Measurements from ENCODE around the gene MTCL1. TPM values are rescaled to one million over a fixed set of nuclear protein-coding genes. Genes with fewer than 3 reads are reported as not detected.

MTCL1 gene
- total and polyA plus RNA-seq, 9 of the 15 experiments (the other 6 are each of a cell fraction or from before 2014, with no cell fraction given) = 0.21 to 7.4 (median 3.7) TPM

DNA sequence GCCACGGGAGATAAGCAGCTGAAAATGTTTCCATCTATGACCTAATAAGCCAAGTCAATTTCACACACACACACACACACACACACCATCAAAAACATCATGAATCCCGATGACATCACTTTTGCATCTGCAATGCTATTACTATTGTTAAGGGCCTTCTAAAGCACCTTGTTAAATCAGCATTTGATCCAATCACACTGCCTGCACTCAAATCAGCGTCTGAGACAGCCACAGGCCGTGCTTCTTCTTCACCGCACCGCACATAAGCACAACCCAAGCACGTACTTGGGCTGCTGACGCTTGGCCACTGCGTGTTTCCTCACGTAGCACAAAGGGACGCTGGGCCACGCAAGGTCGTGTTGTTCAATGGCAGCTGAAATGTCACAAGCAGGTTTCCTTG is 15.8 kb upstream of the MTCL1 start:
- no TSS peak for BruUV-seq (replicated peaks)
- Histone ChIP-seq H3K9ac (ENCODE audit: insufficient read depth in 1 of 2, low read depth in 2 of 2, low read length in 2 of 2) (no peak overlapping the region), H3K27me3 (ENCODE audit: control insufficient read depth in 2 of 2, insufficient read depth in 2 of 2, low read length in 2 of 2) (peaks cover 10 to 18% of the 10 kb centered on the region in 2 experiments; a peak in 4 of 5 replicates), H4K20me1 (replicated peaks; ENCODE audit: control insufficient read depth, insufficient read depth, low read length) (no peaks in the 10 kb centered on the region), H3K9me1 (ENCODE audit: control insufficient read depth, insufficient read depth, low read length) (no peaks in the 10 kb centered on the region), H3K9me3 (replicated peaks; ENCODE audit: control insufficient read depth, insufficient read depth, low read depth, low read length) (no peaks in the 10 kb centered on the region), H3K27ac (ENCODE audit: extremely low read depth, low read depth, low read length) (no peak overlapping the region), H3K4me3 (no peak overlapping the region), H3K36me3 (ENCODE audit: control insufficient read depth, insufficient read depth, low read length) (no peaks in the 10 kb centered on the region), H2AFZ (ENCODE audit: low read depth, low read length) (peak overlapping the region; percentile 18; the same call in 1 of the 2 replicates), H3K79me2 (ENCODE audit: control insufficient read depth, insufficient read depth, low read length) (no peaks in the 10 kb centered on the region), H3K4me1 (replicated peaks in 1 of 2; ENCODE audit: control insufficient read depth in 2 of 2, insufficient read depth in 2 of 2, low read length in 2 of 2) (no peaks in the 10 kb centered on the region; a peak in 3 of 5 replicates), H3K4me2 (ENCODE audit: insufficient read depth, low read length) (no peak overlapping the region)
- POLR2A ChIA-PET = interaction anchor here (1.2 to 1.9 kb wide), 2 partner anchors 15 to 16 kb away, joined by 3 to 5 read pairs; no protein-coding TSS in a partner anchor
- intact Hi-C loops (cut with micrococcal nuclease) (loop anchor here (10.0 kb wide), 1 partner anchor 105 kb away; no protein-coding TSS in a partner anchor), in situ Hi-C loops (cut with MboI) (no loop called here)
- DNase-seq (ENCODE audit: extremely low read depth in 1 of 4, low spot score in 3 of 4) (no peak), FAIRE-seq (no peak), ATAC-seq (no peak)
- WGBS (ENCODE audit: insufficient coverage, low coverage, missing lambda C conversion rate) = 19% methylated on average over 13 of the region's 13 CpGs
- CTCF ChIA-PET (ENCODE audit: low intra/inter-chr PET ratio) = no interaction called here
- TF ChIP-seq SRSF3 (IDR thresholded peaks at IDR 0.05; ENCODE audit: insufficient read depth, low read length) = no peak
- TF ChIP-seq TCF7 (IDR thresholded peaks at IDR 0.05; ENCODE audit: borderline replicate concordance) = no peak
- TF ChIP-seq KLF16 (IDR thresholded peaks at IDR 0.05) = no peak
- TF ChIP-seq NR1H2 (CRISPR knock-in tag; IDR thresholded peaks at IDR 0.05) = no peak
- peak; percentile 59; the same call in 1 of the 2 replicates for TF ChIP-seq ATF7 (IDR thresholded peaks at IDR 0.05)
- TF ChIP-seq ATF1 (CRISPR knock-in tag; IDR thresholded peaks at IDR 0.05) = no peak
- TF ChIP-seq ATF1 (tag; IDR thresholded peaks at IDR 0.05) = peak; percentile 28; the same call in 1 of the 2 replicates
- TF ChIP-seq, protein P1, sequence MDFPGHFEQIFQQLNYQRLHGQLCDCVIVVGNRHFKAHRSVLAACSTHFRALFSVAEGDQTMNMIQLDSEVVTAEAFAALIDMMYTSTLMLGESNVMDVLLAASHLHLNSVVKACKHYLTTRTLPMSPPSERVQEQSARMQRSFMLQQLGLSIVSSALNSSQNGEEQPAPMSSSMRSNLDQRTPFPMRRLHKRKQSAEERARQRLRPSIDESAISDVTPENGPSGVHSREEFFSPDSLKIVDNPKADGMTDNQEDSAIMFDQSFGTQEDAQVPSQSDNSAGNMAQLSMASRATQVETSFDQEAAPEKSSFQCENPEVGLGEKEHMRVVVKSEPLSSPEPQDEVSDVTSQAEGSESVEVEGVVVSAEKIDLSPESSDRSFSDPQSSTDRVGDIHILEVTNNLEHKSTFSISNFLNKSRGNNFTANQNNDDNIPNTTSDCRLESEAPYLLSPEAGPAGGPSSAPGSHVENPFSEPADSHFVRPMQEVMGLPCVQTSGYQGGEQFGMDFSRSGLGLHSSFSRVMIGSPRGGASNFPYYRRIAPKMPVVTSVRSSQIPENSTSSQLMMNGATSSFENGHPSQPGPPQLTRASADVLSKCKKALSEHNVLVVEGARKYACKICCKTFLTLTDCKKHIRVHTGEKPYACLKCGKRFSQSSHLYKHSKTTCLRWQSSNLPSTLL (IDR thresholded peaks at IDR 0.05) = no peak
- no peak for TF ChIP-seq POLR3G (IDR thresholded peaks at IDR 0.05; ENCODE audit: extremely low read depth, insufficient read length, insufficient replicate concordance)
- TF ChIP-seq PTBP1 (IDR thresholded peaks at IDR 0.05; ENCODE audit: low read depth, low read length) = no peak
- TF ChIP-seq, protein P2, sequence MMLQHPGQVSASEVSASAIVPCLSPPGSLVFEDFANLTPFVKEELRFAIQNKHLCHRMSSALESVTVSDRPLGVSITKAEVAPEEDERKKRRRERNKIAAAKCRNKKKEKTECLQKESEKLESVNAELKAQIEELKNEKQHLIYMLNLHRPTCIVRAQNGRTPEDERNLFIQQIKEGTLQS (IDR thresholded peaks at IDR 0.05) = peak; percentile 71
- TF ChIP-seq, protein P2 (CRISPR knock-in tag; conservative IDR thresholded peaks at IDR 0.05) = no peak
- no peak for TF ChIP-seq NONO (IDR thresholded peaks at IDR 0.05; ENCODE audit: low read depth in 2 of 2, low read length in 1 of 2)
- TF ChIP-seq, protein P3, sequence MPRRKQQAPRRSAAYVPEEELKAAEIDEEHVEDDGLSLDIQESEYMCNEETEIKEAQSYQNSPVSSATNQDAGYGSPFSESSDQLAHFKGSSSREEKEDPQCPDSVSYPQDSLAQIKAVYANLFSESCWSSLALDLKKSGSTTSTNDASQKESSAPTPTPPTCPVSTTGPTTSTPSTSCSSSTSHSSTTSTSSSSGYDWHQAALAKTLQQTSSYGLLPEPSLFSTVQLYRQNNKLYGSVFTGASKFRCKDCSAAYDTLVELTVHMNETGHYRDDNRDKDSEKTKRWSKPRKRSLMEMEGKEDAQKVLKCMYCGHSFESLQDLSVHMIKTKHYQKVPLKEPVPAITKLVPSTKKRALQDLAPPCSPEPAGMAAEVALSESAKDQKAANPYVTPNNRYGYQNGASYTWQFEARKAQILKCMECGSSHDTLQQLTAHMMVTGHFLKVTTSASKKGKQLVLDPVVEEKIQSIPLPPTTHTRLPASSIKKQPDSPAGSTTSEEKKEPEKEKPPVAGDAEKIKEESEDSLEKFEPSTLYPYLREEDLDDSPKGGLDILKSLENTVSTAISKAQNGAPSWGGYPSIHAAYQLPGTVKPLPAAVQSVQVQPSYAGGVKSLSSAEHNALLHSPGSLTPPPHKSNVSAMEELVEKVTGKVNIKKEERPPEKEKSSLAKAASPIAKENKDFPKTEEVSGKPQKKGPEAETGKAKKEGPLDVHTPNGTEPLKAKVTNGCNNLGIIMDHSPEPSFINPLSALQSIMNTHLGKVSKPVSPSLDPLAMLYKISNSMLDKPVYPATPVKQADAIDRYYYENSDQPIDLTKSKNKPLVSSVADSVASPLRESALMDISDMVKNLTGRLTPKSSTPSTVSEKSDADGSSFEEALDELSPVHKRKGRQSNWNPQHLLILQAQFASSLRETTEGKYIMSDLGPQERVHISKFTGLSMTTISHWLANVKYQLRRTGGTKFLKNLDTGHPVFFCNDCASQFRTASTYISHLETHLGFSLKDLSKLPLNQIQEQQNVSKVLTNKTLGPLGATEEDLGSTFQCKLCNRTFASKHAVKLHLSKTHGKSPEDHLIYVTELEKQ (CRISPR knock-in tag; IDR thresholded peaks at IDR 0.05) = no peak
- TF ChIP-seq, protein P4, sequence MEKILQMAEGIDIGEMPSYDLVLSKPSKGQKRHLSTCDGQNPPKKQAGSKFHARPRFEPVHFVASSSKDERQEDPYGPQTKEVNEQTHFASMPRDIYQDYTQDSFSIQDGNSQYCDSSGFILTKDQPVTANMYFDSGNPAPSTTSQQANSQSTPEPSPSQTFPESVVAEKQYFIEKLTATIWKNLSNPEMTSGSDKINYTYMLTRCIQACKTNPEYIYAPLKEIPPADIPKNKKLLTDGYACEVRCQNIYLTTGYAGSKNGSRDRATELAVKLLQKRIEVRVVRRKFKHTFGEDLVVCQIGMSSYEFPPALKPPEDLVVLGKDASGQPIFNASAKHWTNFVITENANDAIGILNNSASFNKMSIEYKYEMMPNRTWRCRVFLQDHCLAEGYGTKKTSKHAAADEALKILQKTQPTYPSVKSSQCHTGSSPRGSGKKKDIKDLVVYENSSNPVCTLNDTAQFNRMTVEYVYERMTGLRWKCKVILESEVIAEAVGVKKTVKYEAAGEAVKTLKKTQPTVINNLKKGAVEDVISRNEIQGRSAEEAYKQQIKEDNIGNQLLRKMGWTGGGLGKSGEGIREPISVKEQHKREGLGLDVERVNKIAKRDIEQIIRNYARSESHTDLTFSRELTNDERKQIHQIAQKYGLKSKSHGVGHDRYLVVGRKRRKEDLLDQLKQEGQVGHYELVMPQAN (IDR thresholded peaks at IDR 0.05; ENCODE audit: borderline replicate concordance) = no peak
- TF ChIP-seq HNRNPH1 (optimal IDR thresholded peaks at IDR 0.05; ENCODE audit: low read depth, low read length) = no peak

All from K562 (cell line).